ENCODE measurements around the gene FAM110C.

FAM110C gene

GRCh38 chr2:65121-65520, 18.8 kb upstream of the FAM110C start:
- TF ChIP-seq, protein P1, sequence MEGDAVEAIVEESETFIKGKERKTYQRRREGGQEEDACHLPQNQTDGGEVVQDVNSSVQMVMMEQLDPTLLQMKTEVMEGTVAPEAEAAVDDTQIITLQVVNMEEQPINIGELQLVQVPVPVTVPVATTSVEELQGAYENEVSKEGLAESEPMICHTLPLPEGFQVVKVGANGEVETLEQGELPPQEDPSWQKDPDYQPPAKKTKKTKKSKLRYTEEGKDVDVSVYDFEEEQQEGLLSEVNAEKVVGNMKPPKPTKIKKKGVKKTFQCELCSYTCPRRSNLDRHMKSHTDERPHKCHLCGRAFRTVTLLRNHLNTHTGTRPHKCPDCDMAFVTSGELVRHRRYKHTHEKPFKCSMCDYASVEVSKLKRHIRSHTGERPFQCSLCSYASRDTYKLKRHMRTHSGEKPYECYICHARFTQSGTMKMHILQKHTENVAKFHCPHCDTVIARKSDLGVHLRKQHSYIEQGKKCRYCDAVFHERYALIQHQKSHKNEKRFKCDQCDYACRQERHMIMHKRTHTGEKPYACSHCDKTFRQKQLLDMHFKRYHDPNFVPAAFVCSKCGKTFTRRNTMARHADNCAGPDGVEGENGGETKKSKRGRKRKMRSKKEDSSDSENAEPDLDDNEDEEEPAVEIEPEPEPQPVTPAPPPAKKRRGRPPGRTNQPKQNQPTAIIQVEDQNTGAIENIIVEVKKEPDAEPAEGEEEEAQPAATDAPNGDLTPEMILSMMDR (IDR thresholded peaks at IDR 0.05; ENCODE audit: borderline replicate concordance, control extremely low read depth, extremely low read depth, insufficient read depth, missing control alignments), result no peak
- no peak for DNase-seq (ENCODE audit: low spot score)
- in situ Hi-C loops (cut with MboI; ENCODE audit: low sequenced_read_pairs, unreplicated experiment), result no loop called here

- TF ChIP-seq, protein P1 (IDR thresholded peaks at IDR 0.05; ENCODE audit: borderline replicate concordance, control extremely low read depth, extremely low read depth, insufficient read depth, missing control alignments), result no peak
- in situ Hi-C loops (cut with MboI; ENCODE audit: low sequenced_read_pairs, unreplicated experiment), result no loop called here
- no peak for DNase-seq (ENCODE audit: low spot score)
Measured at GRCh38 chr2:55587-56448, 9.5 kb upstream of the FAM110C start.

- TF ChIP-seq, protein P1 (IDR thresholded peaks at IDR 0.05; ENCODE audit: borderline replicate concordance, control extremely low read depth, extremely low read depth, insufficient read depth, missing control alignments), result no peak
- DNase-seq (ENCODE audit: low spot score), result no peak
- in situ Hi-C loops (cut with MboI; ENCODE audit: low sequenced_read_pairs, unreplicated experiment), result no loop called here
Measured at GRCh38 chr2:51613-52012, 5.3 kb upstream of the FAM110C start.

DNA sequence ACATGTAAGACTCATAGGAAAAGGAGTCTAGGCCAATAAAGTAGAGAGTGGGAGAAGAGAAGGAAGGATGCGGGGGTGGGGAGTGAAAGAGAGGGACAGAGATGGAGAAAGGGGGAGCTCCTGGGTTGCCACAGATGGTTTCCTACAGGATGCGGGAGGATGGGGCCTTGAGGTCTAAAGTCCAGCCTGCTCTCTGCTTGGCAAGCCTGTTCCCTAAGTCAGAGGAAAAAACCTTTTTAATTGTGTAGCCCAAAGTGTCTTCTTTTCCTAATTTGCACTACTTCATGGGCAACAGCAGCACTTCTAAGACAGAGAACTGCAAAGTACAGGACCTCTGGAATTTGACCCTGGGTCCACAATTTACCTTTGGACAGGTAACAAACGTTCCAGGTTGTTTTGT, 1.4 kb upstream of the FAM110C start:
- DNase-seq (ENCODE audit: low spot score), result no peak
- TF ChIP-seq, protein P1 (IDR thresholded peaks at IDR 0.05; ENCODE audit: borderline replicate concordance, control extremely low read depth, extremely low read depth, insufficient read depth, missing control alignments), result no peak
- in situ Hi-C loops (cut with MboI; ENCODE audit: low sequenced_read_pairs, unreplicated experiment), result no loop called here

DNA sequence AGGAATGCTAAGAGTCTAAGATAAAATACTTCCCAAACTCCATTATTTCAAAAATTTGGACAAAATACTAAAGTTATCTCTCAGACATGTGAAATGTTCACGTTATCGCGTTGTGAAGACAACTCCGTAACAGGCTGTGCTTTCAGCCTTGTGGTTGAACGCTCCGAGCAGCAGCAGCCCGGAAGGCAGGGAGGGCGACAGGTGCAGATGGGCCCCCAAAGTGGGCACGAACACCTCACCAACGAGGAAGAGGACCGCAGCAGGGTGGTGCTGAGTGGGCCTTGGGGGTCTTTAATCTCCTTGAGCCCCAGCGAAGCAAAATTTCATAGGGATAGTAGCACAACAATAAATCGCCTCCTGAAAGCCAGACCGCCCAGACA, 1.0 kb upstream of the FAM110C start:
- TF ChIP-seq, protein P1 (IDR thresholded peaks at IDR 0.05; ENCODE audit: borderline replicate concordance, control extremely low read depth, extremely low read depth, insufficient read depth, missing control alignments), result no peak
- DNase-seq (ENCODE audit: low spot score), result no peak
- in situ Hi-C loops (cut with MboI; ENCODE audit: low sequenced_read_pairs, unreplicated experiment), result no loop called here

DNA sequence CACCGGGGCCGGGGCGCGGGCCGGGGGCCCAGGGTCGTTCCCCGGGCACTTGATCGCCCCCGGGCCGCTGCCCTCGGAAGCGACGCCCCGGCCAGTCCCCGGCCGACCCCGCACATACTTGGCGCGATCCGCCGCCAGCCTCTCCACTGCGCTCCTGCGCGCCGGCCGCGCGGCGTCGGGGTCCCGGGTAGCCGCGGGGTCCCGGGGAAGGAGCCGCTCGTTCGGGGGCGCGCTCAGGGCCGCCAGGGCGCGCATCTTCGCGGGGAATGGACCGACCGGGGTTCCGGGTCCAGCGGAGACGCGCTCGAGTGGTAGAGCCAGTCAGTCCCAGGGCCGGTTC, 204 bp downstream of the FAM110C start:
- DNase-seq (ENCODE audit: low spot score), result no peak
- TF ChIP-seq, protein P1 (IDR thresholded peaks at IDR 0.05; ENCODE audit: borderline replicate concordance, control extremely low read depth, extremely low read depth, insufficient read depth, missing control alignments), result no peak
- in situ Hi-C loops (cut with MboI; ENCODE audit: low sequenced_read_pairs, unreplicated experiment), result no loop called here
